ENCODE results near the gene SYTL5.

SYTL5 gene

DNA sequence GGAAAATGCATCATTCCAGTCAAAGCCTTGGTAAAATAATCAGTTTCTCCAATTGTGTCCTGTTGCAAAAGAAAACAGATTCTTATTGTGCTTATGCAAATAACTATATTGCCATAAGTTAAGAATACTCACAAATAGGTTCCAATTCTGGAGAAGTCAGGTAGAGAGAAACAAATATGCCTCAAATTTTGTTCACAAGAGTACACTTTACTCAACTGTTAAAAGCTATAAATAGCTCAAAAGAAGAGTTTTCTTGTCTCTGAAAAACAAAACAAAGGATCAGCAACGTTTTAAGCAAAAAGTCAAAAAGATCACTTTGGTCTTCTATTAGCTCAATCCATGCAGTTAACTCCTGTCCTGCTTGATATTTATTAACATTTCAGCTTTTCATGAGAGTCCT, 21.9 kb downstream of the SYTL5 start:
- no peak for DNase-seq (ENCODE audit: low spot score)

DNA sequence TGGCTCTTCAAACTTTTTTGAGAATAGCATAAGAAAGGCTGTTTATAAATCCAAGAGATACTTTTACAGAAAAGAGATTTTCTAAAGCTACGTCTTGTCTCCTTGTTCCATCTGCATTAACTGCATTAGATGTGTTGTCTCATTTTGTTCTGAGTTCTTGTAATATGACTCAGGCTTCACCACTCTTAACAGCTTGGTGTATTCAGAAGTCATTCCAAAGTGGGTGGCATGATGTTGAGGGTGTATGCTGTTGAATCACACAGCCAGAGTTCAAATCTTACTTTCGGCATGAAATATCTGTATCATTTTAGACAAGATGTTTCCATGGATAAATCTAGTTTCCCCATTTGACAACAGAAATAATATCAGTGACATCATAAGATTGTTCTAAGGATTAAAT, 30.1 kb downstream of the SYTL5 start:
- peak; percentile 12 for DNase-seq (ENCODE audit: low spot score)

DNA sequence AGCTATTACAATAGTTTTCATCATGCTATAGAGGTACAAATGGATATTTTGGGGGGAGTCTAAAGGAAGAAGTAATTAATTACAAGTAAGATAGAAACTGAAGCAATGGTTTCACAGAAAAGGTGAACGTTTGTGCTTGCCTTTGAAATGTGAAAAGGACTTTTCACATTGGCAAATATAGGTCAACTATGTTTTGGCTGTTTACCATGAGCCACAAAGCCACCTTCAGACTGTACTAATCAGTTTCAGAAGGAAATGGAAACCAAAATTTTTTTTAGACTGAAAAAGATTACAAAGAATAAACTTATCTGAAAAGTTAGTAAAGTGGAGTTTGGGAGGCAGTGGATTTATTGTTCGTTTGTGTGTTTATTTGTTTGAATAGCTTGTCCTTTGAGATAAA, 32.1 kb downstream of the SYTL5 start:
- no peak for DNase-seq (ENCODE audit: low spot score)

GRCh38 chrX:38041237-38041636, 34.9 kb downstream of the SYTL5 start:
- DNase-seq (ENCODE audit: low spot score) = no peak

- DNase-seq (ENCODE audit: low spot score) = no peak
Observed at GRCh38 chrX:38044701-38045100, 38.3 kb downstream of the SYTL5 start.

DNA sequence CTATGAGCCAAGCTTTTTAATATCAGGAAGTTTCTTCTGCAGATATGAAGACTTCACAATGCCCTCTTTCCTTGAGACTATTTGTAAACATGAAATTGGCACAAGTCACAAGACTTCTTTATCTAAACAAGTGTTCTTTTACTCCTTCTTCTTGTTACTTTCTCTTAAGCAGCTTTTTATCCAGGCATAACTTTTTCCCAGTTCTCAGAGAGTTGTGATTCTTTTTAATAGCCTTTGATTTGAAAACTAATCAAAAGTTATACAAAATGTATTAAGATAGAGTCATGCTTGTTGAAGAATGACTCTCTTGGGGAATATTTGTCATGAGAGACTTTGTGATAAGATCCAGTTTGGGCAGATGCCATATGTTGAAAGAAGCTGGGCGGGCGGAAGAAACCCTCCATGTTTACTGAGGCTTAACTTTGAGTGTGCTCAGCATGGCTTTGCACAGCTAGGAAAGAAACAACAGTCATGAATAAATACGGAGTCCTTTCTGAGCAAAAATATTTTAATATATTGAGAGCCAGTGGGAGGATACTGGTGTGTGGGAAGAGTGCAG, 39.3 kb downstream of the SYTL5 start:
- DNase-seq (ENCODE audit: low spot score) = no peak

DNA sequence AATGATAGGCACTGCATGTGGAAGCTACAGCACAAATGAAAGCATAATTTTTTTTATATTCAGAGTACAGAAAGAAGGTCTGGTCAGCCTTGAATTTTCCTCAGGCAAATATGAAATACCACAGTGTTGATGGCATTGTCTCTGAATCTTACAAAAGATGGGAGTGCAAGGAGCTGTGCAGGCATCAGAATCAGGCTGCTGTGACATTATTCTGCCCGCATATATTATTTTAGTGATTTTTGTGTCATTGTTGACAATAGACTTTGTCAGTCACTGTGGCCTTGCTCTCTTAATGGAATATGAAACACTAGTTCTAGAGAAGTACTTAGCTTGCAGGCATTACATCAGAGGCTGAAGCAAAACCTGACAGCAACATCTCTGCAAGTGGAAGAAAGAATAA, 42.5 kb downstream of the SYTL5 start:
- no peak for DNase-seq (ENCODE audit: low spot score)

GRCh38 chrX:38050806-38051205, 44.5 kb downstream of the SYTL5 start:
- DNase-seq (ENCODE audit: low spot score) = no peak

GRCh38 chrX:38052096-38052495, 45.7 kb downstream of the SYTL5 start:
- no peak for DNase-seq (ENCODE audit: low spot score)

GRCh38 chrX:38055170-38055847, 49.0 kb downstream of the SYTL5 start:
- DNase-seq (ENCODE audit: low spot score) = no peak

DNA sequence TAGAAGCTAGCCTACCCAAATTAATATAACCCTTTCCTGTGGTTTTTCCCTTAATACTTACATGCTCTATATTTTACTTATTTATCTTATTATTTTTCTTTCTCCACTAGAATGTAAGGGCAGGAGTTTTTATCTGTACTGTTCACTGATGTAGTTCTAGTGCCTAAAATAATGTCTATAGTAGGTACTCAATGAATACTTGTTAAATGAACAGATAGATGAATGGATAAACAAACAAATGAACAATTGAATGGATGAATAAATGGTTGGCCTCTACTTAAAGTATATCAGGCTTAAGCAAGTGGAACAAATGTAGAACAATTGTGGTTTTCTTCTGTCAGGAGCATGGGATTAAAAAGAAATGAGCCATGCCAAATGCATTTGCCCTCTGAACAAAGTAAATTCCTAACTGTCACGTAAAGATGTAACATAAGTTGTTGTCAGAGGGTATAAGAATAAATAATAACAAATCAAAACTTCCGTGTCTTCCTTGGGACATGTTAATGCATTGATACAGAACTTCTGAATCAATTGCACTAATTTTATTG, 54.1 kb downstream of the SYTL5 start:
- no peak for DNase-seq (ENCODE audit: low spot score)

DNA sequence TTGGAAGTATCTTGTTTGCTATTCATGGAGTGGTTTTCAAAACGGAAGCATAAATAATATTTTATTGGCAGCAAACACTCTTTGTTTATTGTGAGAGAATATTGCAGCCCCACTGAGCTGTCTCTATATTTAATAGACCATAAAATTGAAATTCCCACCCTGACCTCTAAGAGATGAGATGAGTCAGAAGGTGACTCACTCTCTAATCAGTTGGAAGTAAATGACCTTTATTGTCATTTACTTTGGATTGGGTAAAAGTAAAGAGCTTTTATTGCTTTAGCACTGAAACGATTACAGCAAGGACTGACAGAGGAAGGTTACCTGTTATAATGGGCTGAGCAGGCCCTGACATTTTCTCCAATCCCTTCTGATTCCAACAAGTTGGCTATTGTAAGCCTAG, 55.0 kb downstream of the SYTL5 start:
- no peak for DNase-seq (ENCODE audit: low spot score)

DNA sequence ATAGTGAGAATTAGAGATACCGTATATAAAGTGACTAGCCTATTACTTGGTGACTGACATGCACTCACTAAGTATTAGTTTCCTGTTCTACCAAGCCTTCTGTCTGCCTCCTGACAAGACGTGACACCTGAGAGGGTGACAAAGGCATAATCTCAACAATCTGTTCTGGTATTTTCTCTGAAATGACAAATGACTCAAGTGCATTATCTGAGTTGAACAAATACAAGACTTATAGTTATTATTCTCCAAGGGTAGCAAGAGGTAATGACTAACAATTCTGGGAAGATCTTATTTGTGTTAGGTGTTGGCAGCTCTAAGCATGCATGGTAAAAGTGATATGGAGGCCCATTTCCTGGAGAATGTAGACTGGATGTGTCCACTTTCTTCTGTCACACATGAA, 60.6 kb downstream of the SYTL5 start:
- DNase-seq (ENCODE audit: low spot score) = no peak

- no peak for DNase-seq (ENCODE audit: low spot score)
Observed at GRCh38 chrX:38069273-38069672, 62.9 kb downstream of the SYTL5 start.

DNA sequence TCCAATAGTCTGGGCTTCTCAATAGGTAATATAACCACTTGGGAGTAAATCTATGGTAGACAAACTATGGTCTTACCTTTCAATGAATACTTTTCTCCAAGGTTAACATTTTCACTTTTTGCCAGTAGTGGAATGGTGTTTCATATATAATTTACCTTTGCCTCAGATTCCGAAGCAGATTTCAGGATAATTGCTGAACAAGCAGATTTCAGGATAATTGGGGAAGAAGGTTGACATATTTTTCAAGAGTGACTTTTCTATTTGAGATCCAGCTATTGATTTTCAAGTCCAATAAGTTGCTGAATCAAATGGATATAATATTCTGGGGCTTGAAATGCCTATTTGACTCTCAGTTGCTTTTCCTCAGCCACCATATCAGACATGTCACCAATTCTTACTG, 63.6 kb downstream of the SYTL5 start:
- no peak for DNase-seq (ENCODE audit: low spot score)

- DNase-seq (ENCODE audit: low spot score) = no peak
Observed at GRCh38 chrX:38079463-38079862, 73.1 kb downstream of the SYTL5 start.

- DNase-seq (ENCODE audit: low spot score) = no peak
Observed at GRCh38 chrX:38080808-38081207, 74.5 kb downstream of the SYTL5 start.

DNA sequence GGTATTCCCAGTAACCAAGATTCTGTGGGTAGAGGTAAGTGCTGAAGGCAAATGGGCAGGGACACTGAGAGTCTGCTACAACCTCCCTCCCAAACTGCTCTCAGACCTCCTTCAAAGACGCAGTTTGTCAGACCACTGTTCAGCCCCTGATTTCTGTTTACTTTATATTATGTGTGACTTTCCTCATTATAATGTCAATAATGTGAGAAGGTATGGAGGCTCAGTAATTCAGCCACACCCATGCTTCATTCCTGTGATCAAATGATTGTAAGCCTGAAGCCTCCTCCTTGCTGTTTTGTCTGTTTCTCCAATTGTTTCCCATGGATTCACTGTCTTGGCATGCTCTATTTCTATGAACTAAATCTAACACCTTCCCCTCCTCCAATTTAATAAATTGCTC, 75.6 kb downstream of the SYTL5 start:
- no peak for DNase-seq (ENCODE audit: low spot score)

GRCh38 chrX:38082309-38082708, 76.0 kb downstream of the SYTL5 start:
- no peak for DNase-seq (ENCODE audit: low spot score)

- no peak for DNase-seq (ENCODE audit: low spot score)
Observed at GRCh38 chrX:38085813-38086212, 79.5 kb downstream of the SYTL5 start.

GRCh38 chrX:38086451-38087215, 80.3 kb downstream of the SYTL5 start:
- no peak for DNase-seq (ENCODE audit: low spot score)

- DNase-seq (ENCODE audit: low spot score) = no peak
Observed at GRCh38 chrX:38087594-38087993, 81.2 kb downstream of the SYTL5 start.

Measured in putamen (tissue), 1 donor.